IMR-90 (cell line): ENCODE results near the gene LARP4B.

Experiments
- CEBPB ChIP-seq: IDR thresholded peaks from 2 replicates; pipeline ENCODE4 v1.6.1; 2012; ENCODE audit warnings: low read depth, low read length, improper control_type of control experiment
- CTCF ChIP-seq: conservative IDR thresholded peaks from 2 replicates; pipeline ENCODE4 v1.5.1; 2012; ENCODE audit warnings: mild to moderate bottlenecking, low read depth, low read length, improper control_type of control experiment
- FOS ChIP-seq: fragments of 150-350 bp; IDR thresholded peaks from 2 replicates; pipeline ENCODE4 v1.6.1; 2016; ENCODE audit warnings: low read depth, low read length
- POLR2A ChIP-seq: IDR thresholded peaks from 2 replicates; pipeline ENCODE4 v1.6.1; 2012; ENCODE audit warnings: mild to moderate bottlenecking, low read depth, low read length
- SMC3 ChIP-seq: fragments of 150-350 bp; IDR thresholded peaks from 2 replicates; pipeline ENCODE4 v1.6.1; 2016; ENCODE audit warnings: low read depth, mild to moderate bottlenecking, antibody characterized with exemption, low read length, moderate library complexity

GRCh38 chr10:852386-852785 lies 79.1 kb downstream of the LARP4B start:
- no peak for TF ChIP-seq CTCF
- TF ChIP-seq POLR2A, result no peak
- TF ChIP-seq SMC3, result no peak
- TF ChIP-seq CEBPB, result no peak
- TF ChIP-seq FOS, result no peak
